ENCODE measurements around the gene MYO7A.

- no peak for TF ChIP-seq E2F4 (CRISPR knock-in tag; IDR thresholded peaks at IDR 0.05; ENCODE audit: borderline replicate concordance, low read depth)
- no peak for TF ChIP-seq CTCF (IDR thresholded peaks at IDR 0.05)
- TF ChIP-seq E2F1 (CRISPR knock-in tag; IDR thresholded peaks at IDR 0.05), result no peak
- TF ChIP-seq JAZF1 (CRISPR knock-in tag; IDR thresholded peaks at IDR 0.05), result no peak
- no peak for TF ChIP-seq NFYB (CRISPR knock-in tag; conservative IDR thresholded peaks at IDR 0.05; ENCODE audit: low read depth)
- no peak for TF ChIP-seq MAX (CRISPR knock-in tag; IDR thresholded peaks at IDR 0.05)
- no peak for TF ChIP-seq NR2C2 (CRISPR knock-in tag; IDR thresholded peaks at IDR 0.05)
- no peak for TF ChIP-seq IRF1 (CRISPR knock-in tag; IDR thresholded peaks at IDR 0.05)
- no peak for TF ChIP-seq PRDM15 (CRISPR knock-in tag; IDR thresholded peaks at IDR 0.05)
- no peak for TF ChIP-seq USF1 (CRISPR knock-in tag; IDR thresholded peaks at IDR 0.05)
Measured at GRCh38 chr11:77124488-77124887, 3.6 kb upstream of the MYO7A start.
